Stimulated activated CD8-positive, alpha-beta memory T cell treated with anti-CD3 and anti-CD28 coated beads, Interleukin-4, amount 100 ng/mL, for 4 hours (primary cell): ENCODE measurements around the gene DHX35.

Experiments used
- DNase-seq, 2 donors: peaks; one replicate each; pipeline ENCODE4 v3.0.0-alpha.2; 2020; ENCODE audit warnings: low read depth in 2 of 2, low spot score in 1 of 2

Gene DHX35

DNA sequence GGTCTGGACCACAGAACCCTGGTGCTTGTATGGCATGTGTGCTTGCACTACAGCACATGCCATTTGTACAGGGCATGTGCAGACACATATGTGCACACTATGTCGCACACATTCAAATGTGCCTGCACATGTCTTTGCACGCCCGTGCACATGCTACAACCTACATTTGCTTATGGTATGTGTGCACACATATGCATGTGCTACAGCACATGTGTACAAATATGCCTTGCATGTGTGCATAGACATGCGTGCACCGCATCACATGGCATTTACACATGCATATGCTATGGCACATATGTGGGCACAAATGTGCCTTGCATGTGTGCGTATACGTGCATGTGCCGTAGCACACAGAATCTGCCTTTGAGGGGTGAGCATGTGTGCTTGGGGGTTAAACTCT lies 90.5 kb downstream of the DHX35 start:
- DNase-seq, result no peak

DNA sequence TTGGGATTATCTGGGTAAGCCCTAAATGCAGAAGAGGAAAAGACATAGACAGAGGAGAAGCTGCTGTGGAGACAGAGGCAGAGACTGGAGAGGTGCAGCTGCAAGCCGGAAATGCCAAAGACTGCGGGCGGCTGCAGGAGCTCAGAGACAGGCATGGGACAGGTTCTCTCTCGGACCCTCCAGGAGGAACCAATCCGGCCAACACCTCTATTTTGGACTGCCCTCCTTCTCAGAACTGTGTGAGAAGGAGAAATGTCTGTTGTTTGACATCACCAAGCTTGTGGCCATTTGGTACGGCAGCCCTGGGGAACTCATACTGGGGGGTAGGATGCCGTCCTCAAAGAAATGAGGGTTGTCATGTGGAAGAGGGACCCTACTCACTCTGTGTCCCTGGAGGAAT lies 95.0 kb downstream of the DHX35 start:
- no peak for DNase-seq

DNA sequence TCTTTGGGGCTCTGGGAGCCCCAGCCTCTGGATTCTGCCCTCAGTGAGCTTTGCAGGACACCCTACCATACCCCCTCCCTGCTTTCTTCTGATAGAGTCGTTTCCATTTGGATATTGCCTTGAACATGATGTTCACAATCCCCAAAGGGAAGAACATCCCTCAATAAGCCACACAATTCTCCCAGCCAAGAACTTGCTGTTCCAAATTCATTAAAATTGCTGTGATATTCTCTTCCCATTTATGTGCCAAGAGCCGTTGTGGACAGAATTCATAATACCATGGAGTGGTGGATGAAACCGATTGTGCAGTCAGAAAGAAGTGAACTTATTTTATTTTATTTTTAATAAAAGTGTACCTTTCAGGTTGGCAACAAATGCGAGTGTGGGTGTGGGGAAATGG lies 95.8 kb downstream of the DHX35 start:
- no peak for DNase-seq

DNA sequence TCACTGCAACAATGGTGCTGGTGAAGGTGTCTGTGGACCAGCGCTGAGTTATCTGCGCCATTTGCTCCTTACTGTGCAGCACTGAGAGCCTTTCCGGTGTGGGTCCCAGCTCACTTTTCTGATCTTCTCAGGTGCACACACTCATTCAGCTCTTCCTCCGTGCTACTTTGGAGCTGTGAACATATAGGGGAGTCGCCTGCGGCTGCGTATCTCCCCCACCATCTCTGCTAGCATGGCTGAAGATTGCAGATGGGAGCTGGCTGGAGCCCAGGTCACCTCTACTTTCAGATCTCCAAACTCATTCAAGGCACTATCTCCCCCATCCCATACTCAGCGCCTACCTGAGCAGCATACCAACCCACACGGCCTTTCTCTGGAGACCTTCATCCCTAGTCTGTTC lies 96.9 kb downstream of the DHX35 start:
- DNase-seq, result no peak

DNA sequence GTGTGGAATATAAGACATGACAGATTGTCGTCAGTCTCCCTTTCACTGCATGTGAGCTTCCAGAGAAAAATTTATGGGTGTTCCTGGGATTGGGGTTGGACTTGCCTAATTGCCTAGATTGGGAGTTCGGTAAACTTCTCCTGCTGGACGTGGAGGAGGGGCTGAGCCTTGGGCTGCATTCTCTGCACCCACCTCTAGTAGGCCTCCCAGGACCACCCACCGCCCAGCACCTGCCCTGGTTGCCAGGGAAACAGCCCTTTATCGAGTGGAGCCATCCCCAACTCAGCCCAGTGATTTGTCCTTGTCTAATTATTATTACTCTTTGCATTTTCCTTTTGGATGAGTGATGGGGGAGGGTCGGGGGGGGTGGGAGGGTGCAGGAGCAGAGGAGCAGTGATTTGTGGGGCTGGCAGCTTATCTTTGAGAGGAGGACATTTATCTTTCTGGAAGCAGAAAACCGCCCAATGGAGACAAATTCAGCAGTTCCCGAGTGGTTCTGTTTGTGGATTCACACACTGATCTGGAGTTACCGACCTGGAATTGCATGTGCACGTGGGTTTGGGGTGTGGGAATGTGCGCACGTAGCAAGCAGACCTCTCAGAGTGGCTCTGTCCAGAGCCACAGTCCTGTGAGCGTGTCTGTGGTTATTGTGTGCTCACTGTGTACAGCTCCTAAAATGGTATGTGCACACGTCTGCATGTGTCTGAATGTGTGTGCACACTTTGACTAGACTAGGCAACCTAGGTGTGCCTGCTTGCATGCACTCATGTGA lies 104.5 kb downstream of the DHX35 start:
- DNase-seq, result no peak

DNA sequence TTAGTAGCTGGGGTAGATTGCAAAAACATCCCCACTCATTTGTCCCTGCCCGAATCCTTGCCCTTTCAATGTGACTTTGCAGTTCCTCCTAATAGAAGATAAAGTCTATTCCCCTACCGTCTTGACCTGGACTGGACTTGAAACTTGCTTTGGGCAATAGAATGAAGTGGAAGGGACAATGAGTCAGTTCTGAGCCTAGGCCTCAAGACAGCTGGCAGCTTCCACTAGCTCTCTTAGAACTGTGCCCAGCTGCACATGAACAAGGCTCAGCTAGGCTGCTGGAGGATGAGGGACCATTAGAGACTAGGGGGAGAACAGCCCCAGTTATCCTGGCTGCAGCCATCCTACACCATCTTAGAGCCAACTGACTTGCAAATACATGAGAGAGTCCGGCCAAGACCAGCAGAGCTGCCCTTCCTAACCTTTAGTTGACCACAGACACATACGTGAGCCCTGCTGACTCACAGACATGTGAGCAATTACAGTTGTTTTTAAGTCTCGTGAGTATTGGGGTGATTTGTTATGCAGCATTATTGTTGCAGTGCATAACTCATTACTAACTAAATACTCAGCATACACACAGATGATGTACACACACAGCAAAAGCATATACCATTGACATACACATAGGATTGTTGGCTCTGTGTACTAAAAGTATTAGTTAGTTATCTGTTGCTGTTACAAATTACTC lies 105.5 kb downstream of the DHX35 start:
- no peak for DNase-seq

DNA sequence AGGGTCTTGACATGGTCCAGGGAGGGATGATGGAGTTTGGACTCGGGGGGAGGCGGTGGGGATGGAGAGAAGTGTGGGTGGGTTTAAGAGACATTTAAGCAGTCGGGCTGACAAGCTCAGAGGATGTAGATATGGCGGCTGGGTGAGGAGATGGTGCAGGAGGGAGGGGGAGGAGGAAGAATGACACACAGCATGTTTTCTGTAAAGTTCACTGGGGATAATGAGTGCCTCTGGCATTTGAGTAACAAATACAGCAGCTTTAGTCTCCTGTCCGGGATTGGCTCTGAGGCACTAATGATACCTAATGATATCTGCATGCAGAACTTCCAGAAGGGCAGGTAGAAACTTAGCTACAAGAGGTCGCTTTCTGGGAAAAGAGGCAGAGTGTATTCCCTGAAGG lies 107.8 kb downstream of the DHX35 start:
- DNase-seq, result no peak

DNA sequence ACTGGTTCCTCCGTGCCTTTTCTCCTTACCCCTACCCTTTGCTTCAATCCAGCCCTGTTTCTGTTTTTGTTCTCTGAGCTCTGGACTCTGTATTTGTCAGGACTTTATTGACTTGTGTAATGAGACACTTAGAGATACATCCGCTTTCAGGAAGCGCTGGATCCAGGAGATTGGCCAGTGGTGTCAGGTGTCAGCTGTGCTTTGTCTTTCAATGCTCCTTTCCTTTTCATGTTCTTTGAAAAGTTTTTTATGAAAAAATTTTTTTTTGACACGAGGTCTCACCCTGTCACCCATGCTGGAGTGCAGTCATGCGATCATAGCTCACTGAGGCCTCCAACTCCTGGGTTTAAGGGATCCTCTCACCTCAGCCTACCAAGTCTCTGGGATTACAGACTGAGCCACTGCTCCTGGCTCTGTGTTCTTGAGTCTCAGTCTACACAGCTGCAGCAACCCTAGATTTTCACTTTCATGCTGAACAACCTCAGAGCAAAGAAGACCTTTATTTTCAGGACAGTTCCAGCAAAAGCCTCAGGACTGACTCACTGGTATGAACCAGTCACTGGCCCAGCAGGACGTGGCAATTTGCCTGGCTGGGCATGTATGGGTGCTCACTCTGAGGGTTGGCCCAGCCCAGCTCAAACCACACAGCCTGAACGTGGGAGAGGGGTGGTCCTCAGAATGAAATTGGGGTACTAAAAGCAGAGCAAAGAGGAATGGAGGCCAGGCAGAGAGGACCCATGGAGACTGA lies 108.5 kb downstream of the DHX35 start:
- DNase-seq, result no peak

DNA sequence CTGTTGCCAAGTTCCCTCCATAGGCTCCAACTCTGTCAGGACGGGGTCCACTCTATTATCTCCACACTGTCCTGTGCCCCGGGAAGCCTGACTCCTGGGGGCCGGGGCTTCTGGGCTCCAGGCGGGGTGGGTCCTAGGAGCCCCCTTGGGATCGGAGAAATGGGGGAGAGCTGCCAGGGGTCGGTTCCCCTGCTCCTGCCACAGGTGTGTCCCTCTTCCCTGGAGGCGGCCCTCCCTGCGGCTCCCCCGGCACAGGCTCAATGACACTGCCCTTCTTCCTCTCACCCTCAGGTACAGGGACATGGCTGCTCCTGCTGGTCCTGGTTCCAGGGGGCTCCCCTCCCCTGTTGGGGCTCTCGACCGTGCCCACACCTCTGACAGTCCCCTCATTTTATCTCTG lies 110.0 kb downstream of the DHX35 start:
- no peak for DNase-seq

DNA sequence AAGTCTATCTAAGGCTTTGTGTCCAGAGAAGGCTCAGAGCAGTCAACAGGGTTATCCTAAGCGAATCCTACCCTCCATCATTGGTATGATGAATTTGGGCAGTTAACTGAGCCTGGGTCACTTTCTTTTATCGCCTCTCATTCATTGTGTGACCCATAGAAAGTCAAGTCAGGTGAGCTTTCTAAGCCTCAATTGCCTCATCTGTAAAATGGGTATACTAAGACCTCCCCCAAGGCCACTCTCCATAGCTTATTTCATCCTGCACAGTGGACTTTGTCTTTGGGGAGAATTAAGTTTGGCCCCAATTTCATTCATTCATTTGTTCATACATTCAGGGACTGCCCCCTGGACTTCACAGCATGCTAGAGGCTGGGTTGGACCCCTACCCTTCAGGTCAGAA lies 110.5 kb downstream of the DHX35 start:
- no peak for DNase-seq

DNA sequence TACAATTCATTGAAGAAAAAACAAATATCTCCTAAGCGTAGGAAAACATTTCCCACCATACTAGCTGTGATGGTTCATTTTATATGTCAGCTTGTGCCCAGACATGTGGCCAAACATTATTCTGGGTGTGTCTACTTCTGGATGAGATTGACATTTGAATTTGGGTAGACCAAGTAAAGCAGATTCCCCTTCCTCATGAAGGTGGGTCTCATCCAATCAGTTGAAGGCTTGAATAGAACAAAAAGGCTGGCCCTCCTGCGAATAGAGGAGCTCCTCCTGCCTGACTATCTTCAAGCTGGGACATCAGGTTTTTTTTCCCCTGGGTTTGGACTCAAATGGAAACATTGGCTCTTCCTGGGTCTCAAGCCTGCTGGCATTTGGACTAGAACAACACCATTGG lies 113.6 kb downstream of the DHX35 start:
- no peak for DNase-seq

DNA sequence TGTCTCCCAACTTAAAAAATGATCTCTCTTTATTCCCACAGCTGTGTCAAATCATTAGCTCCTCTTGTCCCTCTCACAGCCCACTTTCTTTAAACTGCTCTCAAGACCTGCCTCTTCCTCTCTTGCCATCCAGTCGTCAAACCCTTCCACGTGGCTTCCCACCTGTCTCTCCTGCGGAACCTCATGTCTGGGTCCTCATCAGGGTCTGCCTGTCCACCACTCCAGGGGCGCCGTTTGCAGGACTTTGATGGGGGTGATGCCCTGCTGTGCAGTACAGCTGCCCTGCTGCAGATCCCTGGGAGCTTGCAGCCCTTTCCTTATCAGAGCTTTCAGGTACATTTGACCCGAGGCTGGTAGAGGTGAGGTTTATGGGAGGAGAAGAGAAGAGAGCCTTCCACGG lies 114.8 kb downstream of the DHX35 start:
- no peak for DNase-seq

DNA sequence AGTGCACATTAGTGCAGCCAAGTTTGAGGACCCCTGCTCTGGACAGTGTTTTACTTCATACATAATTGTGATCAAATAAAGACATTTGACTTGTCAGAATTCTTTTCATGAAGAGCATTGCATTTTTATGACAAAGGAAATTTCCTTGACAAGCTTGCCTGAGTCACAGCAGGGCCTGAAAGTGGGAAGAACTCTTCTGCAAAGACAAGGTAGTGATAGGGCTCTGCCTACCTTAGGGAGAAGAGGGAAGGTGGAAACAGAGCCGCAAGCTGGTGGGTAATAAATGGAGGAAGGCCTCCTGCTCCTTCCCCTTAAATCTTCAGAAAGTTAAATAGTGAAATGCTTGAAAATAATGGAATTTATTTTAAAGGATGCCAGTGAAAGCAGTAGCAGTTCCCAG lies 118.2 kb downstream of the DHX35 start:
- DNase-seq, result no peak

DNA sequence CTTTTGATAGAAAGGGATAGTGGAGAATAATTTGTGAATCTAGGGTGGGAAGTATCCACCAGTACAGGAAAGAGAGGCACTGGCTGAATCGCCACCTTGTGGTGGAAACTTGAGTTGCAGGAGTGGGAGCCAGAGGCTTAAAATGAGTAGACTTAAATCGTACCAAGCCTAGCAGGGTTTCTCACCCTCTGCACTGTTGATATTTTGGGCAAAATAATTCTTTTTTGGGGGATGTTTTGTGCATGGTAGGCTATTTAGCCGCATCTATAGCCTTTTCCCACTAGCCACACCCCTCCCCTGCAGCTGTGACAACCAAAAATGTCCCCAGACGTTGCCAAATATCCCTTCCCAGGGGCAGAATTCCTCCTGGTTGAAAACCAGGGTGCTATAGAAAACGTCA lies 119.1 kb downstream of the DHX35 start:
- peak; percentile 58 to 80 for DNase-seq

DNA sequence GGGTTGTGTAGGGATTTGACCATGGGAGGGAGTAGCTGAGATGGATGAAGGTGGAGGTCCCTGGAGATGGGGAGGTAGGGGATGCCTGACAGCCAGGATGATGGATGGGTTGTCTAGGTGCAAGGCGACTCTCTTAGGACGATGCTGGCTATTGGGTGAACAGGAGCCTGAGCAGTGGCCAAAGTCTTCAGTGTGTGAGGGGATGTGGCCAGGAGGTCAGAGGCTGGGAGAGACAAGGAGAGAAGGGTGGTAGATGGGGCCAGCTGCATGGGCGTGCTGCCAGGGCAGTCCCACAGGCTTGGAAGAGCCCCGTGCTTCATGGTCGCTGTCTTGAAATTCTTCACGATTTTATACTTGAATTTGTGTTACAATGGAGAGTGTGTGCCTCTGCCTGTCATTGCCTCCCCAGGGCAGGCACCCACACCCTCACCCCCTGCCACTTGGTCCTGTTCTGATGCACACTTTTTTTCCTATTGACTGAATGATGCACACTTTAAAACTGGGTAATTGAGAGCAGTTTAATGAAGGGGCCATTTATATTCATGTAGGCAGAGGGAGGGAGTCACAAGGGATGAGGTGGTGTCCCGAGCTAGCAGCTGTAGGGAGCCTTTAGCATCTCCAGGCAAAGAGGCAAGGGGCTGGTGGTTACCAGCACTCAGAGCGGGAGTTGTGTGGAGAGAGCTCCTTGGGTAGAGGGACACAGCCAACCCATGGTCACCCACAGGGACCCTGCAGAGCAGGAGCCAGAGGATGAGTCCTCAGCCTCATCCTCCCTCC lies 120.7 kb downstream of the DHX35 start:
- no peak for DNase-seq

DNA sequence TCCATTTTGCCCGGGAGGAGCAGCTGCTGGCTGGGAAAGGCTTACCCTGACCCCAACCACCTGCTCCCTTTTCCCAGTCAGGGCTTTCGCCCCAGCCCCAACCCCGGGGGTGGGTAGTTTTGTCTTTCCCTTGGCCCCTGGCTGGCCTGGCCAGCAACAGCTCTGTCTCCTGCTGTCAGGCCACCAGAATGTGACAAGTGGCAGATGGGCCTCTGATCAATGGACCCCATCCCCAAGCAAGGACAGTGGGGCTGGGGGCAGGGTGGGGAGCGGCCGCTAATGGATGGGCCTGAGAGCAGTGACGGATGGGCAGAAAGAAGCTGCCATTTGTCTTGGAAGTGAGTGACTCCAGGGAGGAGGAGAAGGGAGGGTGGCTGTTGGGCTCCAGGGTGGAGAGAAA lies 121.6 kb downstream of the DHX35 start:
- no peak for DNase-seq

DNA sequence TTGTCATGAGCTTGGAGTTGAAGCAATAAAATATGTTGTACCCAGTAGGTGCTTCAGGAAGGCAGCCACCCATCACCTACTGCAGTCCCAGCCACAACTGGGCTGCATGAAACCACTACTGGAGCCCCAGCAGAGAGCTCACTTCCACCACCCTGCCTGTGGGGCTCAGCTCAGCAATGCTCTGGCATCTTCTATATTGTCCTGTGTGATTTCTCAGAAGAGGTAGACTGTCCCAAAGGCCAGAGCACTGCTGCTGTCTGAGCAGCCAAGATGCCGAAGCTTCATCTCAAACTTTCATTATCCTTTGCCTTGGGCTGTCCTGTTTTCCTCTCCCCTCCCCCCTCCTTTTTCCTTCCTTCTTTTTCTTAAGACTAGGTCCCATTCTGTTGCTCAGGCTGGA lies 126.9 kb downstream of the DHX35 start:
- DNase-seq, result no peak
